ENCODE data around the gene EHD1.

The EHD1 gene

DNA sequence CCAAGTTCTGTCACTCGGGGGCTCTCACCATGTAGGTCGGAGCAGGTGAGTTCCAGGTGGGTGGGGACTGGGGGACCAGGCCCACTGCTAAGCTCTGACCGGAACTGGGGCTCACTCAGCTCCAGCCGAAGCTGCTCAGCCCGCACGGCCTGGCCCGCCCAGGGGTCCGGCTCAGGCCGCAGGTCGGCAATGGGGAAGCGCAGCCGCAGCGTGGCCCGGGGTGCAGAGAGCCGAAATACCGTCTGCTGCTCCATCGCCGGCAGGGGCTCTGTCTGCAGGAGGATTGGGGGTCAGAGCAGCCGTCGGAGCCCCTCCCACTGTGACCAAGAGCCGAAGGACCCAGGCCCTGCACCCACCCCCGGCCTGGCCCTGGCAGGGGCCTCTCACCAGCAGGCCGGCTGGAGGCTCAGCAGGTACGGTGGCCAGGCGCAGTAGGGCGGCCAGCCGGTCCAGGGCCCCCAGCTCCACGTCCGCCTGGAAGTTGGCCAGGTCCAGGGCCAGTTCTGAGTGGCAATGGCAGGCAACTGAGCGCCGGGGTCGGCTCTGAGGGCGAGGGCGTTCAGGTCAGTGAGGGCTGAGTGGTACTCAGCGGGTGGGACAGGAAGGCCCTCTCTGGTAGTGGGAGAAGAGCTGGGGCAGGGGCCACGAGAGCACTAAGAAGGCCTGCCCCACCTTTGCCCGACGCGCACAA is 31.4 kb upstream of the EHD1 start:
- DNase-seq (ENCODE audit: low read depth in 2 of 2): no peak

DNA sequence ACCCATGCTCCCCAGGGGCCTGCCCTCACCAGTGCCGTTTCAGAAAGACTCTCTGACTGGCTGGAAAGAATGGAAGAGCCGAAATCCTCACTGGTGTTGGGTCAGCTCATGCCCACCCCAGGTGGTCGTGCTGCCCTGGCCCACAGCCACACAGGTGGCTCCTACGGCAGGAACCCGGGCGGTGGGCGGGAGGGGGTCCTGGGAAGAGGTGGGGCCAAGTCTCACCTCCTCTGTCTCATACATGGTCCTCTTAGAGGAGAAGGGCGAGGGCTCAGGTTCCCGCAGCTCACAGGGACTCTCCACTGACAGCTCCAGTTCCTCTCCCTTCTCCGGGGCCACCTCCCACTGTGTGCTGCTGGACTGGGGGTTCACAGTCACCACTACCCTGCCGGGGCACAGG is 30.3 kb upstream of the EHD1 start:
- DNase-seq (ENCODE audit: low read depth in 2 of 2): no peak

DNA sequence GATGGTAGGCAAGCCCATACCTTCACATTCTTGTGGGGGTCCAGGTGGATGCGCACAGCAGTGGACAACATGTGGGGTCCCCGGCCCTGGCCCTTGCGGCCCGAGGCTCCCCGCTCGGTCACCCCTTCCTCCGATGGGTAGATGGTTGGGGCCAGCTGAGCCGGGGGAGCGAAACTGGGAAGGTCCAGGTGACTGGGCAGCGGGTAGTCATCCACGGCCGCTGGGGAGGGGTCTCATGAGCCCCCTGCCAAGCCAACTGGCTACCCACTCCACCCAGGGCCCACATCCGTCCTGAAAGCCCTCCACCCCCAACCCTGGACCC is 27.9 kb upstream of the EHD1 start:
- DNase-seq (ENCODE audit: low read depth in 2 of 2): no peak

DNA sequence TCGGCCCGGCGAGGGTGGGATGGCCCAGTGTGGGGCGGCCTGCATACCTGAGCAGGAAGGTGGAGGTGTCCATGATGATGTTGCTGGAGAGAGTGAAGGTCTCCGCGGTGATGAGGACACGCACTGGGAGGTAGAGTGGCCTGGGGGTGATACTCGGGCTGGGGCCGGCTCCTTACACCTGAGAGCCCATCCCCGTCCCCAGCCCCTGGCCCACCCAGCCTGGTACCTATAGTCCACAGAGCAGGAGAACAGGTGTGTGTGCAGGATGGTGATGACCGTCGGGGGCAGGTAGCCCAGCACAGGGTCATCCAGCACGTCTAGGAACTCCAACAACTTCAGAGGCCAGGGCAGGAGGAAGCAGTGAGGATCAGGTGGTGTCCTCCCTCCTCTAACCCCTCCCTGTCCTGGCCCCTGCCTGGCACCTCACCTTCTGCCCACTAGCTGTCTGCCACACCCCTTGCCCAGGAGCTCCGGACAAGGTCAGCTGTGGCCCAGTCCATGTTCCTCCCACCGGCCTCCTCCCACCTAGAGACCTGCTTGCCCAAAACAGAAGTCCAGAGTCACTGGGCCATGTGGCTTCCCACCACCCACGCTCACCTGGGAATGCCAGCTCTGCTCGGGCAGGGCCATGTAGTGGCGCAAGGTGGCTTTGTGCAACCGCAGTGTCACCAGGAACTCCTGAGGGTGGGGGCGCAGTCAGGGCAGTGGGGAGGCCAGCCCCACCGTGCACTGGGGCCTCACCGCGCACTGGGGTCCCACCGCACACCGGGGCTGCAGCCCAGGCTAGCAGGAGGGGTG is 27.3 kb upstream of the EHD1 start:
- DNase-seq (ENCODE audit: low read depth in 2 of 2): no peak

DNA sequence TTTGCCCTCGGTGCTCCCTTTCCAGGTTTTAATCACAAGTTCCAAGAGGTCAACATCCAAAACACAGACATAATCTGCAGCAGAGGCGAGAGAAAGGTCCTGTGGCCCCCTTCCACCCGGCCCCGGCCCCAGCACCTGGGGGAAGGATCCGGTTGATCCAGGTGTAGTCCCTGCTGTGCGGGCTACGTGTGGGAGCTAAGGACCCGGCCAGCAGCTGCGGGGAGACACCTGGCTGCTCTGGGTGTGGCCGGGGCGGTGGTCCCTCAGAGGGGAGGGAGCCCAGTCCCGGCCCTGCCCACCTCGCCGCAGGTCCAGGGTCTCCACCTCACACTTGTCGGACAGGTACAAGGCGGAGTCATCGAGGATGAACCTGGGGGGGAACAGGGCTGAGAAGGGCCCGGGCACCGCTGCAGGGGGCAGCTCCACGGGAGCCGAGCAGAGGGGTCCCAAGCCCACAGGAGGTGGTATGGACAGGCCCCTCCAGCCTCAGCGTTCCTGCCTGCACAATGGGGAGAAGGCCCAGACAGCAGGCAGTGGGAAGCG is 24.9 kb upstream of the EHD1 start:
- no peak for DNase-seq (ENCODE audit: low read depth in 2 of 2)

DNA sequence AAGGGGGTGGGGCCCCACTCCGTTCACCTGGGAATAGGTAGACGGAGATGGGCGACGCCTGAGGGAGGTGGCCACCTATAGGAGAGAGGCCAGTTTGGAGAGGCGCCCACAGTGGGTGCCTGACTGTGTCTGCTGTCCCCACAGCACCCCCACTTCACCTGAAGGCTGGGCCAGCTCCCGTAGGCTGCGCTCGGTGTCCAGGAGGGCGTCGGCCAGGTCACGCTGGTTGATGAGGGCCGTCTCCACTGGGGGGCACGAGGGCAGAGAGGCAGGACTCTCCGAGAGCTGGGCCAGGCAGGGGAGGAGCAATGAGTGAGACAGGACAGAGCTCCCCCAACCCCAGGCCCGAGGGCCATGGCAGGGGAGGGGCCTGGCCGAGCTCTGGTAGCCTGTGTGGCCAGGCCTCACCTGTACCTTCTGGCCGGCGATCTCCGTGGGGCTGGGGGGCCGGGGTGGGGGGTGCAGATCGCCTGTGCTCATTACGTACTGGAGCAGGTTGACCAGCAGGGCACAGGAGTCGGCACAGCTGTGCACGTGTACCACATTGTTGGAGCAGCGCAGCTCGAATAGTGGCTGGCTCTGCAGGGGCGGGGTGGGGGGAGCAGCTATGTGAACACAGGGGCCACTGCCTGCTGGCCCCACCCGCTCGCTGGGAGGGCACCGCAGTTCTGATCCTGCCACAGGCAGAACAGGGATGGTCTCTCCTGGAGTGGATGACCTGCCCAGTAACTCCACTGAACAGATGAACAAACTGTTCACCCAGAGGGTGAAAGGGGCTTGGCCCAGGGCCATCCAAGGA is 23.9 kb upstream of the EHD1 start:
- no peak for DNase-seq (ENCODE audit: low read depth in 2 of 2)

DNA sequence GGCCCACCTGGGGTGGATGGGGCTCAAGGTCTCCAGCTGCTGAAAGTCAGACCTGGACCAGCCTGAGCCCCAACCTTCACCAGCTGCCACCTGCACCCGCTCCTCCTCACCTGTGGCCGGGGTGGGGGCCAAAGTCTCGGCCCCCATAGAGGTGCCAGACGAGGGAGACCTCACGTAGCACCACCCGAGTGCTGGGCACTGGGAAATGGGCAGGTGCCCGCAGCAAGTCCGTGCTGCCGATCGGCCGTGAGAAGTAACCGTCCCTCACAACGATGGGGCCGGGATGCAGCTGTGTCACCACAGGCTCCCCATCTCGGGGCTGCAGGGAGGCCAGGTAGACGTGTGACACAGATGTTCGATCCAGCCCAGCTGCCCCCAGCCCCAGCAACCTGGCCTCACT is 22.4 kb upstream of the EHD1 start:
- DNase-seq (ENCODE audit: low read depth in 2 of 2): no peak

DNA sequence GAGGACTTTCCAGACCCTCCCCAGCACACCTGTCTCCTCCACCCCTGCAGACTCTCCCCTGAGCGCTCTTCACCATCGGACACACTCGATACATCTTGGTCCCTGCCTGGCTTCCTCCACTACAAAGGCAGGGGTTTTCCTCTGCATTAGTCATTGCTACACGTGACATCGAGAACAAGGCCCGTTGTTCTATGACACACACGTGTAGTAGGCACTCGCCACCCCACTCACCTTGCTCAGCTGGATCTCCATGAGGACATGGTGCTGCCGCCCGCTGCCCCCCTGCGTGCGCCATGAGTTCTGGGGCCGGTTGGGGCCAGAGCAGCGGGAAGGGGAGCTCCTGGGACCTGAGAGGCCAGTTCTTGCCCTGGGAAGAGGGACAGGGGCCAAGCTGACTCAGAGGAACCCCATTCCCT is 21.9 kb upstream of the EHD1 start:
- DNase-seq (ENCODE audit: low read depth in 2 of 2): peak in 1 of 2 donors; percentile 51

DNA sequence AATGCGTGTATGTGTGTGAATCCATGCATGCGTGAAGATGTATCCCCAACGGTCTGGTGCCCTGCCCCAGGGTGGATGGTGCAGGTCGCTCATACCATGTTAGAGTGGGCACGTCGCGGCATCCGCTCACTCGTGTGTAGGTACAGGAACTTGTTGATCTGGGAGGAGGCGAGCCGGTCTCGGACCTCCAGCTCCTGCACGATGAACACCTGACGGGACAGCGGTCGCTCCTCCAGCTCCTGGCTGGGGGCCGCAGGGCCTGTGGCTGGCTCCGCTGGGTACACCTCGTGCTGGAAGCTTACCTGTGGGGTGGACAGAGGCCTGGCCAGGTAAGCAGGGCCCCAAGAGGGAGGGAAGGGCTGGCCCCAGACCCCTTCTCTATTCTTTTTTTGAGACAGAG is 20.1 kb upstream of the EHD1 start:
- DNase-seq (ENCODE audit: low read depth in 2 of 2): no peak

DNA sequence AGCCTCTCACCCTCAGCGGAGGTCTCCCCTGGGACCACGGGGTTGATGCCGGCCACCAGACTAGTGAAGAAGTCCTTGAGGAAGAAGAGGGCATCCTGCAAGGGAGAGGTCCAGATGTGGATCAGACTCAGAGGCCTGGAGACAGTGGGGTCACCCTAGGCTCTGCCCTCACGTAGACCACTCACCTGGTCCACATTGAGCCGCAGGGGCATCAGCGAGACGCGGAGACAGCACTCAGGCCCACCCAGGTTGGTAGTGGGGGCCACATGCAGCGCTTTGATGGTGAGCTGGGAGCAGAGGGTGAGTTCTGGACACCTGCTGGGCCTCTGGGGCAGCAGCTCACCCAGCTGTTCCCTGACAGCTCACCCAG is 19.6 kb upstream of the EHD1 start:
- DNase-seq (ENCODE audit: low read depth in 2 of 2): no peak

DNA sequence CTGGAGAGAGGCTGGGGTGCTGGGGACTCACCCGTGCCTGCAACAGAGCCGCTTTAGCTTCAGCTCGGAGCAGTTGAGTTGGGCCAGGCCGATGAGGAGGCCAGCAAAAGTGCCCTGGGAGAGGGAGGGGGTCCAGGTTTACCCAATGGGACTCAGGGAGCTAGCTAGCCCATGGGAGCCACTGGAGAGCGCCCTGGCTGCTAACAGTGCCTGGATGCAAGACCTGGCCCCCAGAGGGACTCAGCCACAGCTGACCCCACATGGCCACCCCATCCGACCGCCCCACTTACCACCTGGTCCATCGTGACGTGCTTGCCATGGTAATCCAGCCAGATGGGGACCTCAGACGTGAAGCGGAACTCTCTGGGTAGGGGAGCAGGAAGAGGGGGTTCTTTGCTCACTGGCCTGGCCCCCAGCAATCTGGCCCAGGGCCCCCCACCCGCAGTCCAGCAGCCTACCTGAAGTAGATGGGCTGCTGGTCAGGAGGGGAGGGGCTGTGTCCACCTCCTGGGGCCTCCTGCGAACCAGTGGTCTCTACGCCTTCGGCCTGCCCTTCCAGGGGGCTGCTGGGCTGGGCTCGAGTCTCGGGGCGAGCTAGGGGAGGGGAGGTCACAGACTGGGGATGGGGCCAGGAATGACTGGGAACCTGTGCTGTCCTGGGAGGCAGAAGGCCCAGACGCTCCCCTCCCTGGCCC is 19.1 kb upstream of the EHD1 start:
- no peak for DNase-seq (ENCODE audit: low read depth in 2 of 2)

DNA sequence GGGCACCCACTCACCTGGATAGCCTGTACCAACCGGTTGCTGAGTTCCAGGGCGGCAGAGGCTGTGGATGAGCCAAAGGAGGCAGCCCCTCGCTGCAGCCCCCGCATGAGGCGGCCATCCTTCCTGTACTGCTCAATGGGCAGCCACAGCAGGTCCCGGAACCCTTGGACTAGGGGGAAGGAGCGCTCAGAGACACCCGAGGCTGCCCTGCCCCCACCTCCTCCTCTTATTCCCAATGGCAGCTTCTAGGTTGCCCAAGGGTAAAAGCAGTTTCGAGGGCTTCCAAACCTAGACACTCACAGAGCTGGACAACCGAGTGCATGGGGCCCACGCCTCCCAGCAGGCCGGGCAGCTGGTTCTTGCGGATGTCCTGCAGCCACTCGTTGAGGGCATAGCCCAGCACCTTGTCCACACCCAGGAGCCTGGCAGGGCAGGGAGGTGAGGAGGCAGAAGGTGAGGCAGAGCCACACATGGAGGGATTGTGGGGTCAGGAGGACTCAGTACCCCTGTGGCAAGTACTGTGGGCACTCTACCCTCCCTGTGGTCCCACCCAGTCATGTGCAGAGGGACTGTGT is 18.1 kb upstream of the EHD1 start:
- no peak for DNase-seq (ENCODE audit: low read depth in 2 of 2)

DNA sequence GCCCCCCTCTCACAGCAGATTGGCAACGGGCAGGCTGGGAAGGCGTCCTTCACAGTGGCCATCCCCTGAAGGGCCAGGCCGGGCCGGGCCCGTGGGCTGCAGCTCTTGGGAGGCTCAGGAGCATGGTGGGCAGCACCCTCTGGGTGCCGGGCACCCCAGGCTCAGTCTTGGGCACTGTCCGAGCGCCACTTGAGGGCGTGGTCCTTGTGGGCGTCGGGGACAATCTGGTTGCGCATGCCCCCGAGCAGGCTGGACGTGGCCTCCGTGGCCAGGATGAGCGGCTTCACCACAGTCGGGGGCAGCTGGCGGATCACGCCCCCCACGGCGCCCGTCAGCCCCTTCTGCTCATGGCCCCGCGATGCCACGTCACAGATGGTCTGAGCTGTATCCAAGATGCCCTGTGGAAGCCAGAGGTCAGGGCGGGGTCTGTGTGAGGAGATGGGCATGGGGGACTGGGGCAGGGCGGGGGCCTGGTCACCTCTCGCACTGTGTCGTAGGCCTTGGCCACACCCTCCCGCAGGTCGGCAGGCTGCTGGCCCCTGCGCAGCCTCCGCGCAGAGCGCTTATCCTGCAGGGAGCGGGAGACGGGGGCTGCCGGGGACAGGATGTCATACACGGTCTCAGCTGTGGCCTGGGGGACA is 16.5 kb upstream of the EHD1 start:
- DNase-seq (ENCODE audit: low read depth in 2 of 2): no peak

DNA sequence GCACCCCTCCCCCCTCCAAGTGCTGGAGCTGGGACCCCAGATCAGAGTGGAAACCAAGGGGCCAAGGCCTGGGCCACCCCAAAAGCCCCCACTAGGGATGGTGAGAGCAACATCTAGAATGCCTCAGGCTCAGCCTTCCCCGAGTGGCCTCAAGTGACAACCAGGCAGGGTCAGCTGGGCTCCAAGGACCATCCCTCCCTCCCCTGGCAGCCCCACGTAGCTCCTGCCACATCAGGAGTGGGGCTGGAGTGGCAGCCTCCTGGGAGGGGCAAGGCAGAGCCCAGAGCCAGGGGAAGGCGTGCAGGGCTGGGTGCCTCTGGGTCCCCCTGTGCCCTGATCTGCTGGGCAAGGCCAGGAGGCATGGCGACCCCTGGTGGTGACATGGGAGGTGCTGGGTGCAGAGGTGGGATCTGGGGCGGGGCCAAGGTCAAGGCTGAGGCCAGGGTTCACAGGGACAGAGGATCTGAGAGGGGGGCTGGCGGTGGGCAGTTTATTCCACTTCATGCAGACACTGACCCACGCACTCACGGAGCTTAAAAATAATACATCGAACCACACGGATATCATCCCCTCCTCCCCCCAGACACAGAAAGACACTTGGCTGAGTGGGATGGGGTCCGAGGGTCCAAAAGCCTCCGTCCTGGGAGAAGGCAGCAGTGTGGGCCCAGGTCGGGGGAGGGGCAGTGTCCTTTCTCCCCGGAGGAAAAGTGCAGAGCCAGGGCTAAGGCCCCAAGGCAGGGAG is 15.8 kb upstream of the EHD1 start:
- DNase-seq (ENCODE audit: low read depth in 2 of 2): peak; percentile 82 to 83

DNA sequence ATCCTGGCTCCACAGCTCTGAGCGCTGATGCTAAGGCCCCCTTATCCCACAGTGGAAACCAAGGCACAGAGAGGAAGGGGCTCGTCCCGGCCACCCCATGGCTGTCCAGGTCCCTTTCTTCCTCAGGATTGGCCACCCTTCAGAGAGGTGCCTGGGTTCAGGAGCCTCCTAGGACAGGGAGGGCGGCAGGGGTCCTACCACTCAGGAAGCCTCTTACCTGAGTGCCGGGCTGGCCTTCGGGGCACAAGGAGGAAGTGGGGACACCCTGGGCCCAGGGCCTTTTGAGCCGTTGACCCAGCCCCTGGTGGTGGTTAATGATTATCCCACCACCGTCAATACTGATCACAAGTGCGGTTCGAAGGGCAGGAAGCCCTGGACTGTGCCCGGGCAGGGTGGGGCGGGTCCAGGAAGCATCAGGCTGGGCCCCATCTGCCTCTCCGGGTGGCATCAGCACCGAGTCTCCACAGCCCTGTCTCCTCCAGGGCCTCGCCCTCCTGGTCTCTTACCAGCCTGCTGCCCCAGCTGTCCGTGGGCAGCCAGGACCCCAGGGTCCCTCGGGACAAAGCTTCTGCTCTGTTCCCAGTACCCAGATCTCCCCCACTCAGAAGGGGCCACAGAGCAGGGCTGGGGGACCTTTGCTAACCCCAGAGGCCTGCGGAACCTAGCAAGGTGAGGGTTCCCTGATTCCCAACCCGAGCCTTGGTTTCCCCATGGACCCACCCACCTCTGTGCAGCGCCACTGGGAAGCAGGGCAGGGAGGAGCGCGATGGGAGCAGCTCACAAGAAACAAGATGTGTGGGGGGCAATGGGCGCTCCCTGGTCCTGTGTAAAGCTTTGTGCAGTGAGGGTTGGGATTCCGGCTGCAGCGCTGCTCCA is 15.0 kb upstream of the EHD1 start:
- no peak for DNase-seq (ENCODE audit: low read depth in 2 of 2)

DNA sequence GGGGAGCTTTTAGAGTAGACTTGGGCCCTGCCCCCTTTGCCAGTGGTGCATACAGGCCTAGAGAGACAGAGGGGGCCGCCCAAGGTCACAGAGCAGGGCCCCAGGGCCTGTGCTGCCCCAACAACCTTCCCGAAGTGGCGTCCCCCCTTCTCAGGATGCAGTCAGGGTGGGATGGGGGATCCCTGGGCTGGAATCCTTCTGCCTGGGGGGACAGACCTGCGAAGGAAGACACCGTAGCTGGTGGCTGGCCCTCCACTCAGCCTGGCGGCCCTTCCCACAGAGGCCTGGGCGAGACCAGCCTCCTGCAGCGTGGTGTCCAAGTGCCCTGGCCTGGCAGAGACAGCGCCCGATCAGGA is 14.4 kb upstream of the EHD1 start:
- DNase-seq (ENCODE audit: low read depth in 2 of 2): no peak

DNA sequence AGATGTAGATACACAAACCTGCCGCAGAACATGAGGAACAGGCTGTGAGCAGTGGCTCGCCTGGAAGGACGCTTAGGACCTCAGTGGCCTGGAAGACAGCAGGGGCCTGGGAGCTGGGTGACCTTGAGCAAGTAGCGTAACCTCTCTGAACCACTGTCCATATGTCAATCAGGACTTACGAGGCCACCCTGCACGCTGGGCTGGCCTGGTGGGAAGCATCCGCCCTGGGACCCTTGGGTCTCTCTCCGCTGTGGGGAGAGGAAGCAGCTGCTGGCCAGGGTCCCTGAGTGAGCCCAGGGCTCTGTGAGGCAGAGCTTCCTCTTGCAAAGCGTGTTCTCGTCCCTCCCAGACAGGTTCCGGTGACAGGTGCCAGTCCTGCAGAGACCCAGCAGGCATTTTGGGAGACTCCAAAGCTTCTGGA is 14.0 kb upstream of the EHD1 start:
- no peak for DNase-seq (ENCODE audit: low read depth in 2 of 2)

DNA sequence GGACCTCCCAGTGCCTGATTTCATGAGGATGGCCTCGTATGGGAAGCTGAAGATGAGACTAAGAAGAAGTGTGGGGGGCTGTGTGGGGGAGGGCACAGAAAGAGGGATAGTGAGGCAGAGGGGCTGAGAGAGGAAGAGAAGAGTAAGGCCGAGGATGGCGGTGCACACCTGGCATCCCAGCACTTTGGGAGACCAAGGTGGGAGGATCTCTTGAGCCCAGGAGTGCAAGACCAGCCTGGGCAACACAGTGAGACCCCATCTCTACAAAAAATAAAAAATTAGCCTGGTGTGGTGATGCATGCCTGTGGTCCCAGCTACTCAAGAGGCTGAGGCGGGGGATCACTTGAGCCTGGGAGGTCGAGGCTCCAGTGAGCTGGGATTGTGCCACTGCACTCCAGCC is 13.5 kb upstream of the EHD1 start:
- no peak for DNase-seq (ENCODE audit: low read depth in 2 of 2)

DNA sequence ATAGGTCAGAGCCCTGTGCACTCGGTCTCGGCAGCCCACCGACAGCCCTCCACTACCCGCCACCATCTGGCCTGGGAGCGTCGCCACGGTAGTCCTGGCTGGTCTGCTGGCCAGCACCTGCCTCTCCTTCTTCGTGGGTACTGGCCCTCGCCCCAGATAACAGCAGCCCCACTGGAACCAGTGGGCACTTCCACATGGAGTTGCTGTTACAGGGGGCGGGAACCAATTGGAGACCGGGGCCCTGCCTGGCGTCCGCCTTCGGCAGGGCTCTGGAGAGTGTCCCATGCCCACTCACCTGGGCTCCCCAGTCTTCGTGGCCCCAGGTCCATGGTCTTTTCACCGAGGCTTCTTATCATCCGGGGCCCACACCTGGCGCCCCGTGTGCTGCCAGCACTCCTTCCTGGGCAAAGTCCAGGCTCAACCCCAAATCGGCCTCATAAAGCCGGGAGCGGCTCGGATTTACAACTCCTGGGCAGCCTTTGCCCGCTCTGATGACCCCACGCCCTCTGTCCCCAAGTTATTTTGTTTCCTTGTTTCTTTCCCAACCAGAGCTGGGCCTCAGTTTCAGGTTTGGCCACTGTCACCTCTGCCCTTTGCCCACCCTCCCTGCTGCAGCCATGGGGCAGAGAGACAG is 12.9 kb upstream of the EHD1 start:
- DNase-seq (ENCODE audit: low read depth in 2 of 2): no peak
